ENCODE measurements around the gene CTNNBL1.

DNA sequence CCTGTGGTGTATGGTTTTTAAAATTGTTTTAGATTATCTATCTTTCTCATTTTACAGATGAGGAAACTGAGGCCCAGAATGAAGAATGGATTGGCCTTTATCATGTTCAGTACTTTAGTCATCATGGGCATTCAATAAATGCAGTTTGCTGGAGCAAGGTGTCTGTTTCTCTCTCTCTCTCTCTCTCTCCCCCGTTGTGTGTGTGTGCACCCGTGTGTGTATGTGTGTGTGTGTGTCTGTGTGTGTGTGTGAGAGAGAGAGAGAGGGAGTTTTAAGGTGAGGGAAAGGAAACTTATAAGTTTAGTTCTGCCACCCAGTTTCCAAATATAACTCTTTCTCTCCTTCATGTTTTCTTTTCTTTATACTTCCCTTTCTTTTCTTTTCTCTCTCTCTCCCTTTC is 62.4 kb downstream of the CTNNBL1 start:
- no peak for TF ChIP-seq CTCF (IDR thresholded peaks at IDR 0.05)
- no peak for TF ChIP-seq POLR2A (IDR thresholded peaks at IDR 0.05)

Measured in uterus (tissue), 2 donors.